Raji (cell line): ENCODE data around the gene ITPK1.

Source experiments
- POLR2A ChIP-seq: IDR thresholded peaks from 2 replicates; pipeline ENCODE4 v1.6.1; 2011; ENCODE audit warnings: low read depth, low read length, control low read depth; ENCODE audit not compliant: insufficient read depth

ITPK1 gene

DNA sequence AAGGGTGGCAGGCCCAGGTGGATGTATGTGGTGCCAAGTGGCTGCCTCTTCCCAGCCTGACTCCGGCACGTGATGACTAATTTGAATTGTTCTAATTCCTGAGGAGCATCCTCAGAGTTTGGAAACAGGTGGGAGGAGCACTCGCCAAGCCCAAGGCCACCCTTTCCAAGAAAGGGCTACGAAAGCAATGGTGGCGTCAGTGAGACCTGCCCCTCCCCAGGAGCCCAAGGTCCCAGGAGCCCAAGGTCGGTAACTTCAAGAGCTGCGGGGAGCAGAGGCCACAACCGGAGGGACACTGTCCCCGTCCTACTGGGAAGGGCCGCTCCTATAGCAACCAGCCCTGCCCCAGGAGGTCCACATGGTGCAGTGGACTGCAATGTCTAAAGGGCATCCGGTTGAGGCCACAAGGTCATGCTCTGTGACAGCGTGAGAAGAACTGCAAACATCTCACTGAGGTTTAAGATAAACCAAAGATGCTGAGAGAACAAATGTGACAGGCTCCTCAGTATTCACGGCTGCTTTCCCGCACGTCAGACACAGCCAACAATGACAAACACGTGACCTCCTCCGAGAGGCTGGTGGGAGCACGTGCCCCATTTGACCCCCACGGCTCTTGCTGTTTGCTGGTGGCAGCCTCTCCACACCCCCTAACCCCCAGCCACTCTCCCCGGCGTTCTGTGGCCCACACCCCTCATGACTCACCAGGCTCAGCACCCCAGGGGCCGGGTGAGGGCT is 79.6 kb downstream of the ITPK1 start:
- TF ChIP-seq POLR2A = no peak

DNA sequence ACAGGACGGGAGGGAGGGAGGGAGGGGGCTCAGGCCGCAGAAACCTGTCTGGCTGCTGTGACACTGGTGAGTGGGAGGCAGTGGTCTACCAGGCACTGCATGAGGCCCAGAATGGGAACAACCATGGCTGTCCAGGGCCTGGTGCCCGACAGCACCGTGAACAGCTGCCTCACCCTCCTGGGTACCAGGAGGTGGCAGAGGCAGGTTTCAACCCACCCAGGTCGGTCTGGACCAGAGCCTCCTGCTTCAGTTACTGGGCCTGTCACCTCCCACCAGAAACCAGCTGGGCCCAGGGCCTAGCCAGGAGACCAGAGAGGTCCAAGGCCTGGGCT is 80.2 kb downstream of the ITPK1 start:
- no peak for TF ChIP-seq POLR2A

DNA sequence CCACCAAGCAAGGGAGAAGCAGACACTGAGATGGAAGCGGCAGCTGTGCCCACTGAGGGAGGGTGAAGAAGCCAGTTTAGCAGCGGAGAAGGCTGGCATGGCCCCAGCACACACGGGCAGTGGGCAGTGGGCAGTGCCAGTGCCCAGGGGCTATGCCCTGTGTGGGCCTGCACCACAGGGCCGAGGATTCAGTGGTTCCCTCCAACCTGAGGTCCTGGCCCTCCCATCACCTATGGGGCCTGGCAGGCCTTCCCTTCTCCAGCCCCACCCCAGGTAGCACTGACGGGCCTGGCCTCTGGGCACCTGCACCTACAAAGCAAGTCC is 81.1 kb downstream of the ITPK1 start:
- TF ChIP-seq POLR2A = no peak

DNA sequence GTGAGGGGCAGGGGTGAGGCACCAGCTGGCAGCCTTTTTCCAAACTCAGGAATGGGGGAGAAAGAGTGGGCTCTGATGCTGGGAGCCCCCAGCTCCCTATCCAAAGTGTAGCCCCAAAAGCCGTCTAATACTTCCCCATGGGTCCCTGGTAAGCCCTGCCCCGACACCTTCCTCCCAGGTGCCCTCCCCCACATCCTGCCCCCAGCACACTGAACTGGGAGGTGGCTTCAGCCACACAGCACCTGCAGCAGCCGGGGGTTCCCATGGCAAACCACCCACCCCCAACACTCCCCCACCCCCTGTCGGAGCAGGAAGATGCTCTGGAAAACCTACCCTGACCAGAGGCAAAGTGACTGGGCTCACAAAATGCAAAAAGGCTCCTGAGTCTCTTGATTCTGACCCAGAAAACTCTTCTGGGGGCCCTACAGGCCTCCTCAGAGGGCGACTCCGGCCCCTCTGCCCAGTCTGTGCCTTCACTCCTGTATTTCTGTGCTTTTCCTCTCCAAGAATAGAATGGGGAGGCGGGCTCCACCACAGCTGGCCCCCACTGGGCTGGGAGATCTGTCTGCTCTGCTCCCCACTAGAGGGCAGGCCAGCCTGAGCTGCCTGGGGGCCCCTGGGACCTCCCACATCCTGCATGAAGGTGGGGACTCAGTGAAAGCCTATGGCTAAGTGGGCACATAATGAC is 81.6 kb downstream of the ITPK1 start:
- no peak for TF ChIP-seq POLR2A

DNA sequence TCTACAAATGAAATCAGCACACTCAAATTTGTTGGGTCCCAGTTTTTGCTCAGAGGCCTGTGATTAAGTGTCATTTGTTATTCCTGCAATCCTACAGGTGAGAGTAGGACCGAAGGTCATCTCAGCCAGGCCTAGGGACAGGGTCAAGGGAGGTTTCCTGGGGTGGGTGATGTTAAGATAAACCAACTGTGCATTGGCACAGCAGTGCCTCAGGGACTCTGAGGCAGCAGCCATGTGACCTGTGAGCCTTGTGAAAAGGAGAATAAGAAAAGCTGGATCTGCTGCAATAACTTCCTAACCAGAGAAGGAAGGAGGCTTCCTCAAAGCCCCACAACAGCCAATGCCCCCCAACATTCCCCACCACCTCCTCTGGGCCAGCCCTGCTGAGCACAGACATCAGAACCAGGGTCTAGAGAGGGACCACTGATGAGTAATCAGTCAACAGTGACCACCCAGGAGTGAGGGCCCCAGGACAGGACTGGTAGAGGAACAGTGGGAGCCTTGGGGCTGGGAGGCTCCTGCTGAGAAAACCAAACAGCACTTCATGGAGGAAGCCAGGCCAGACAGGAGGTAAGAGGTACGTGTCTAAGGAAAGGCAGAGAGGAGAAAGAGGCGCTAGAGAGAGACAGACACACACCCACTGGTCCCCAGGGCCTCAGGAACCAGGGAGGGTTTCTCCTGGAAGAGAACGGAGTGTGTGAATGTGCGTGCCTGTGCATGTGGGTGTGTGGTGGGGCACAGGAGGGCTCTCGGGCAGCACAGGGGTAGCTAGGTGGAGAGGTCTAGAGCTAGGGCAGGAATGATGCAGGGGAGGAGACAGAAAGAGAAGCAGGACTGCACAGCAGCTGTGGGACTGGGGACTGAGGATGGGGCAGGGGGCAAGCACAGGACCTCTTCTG is 82.4 kb downstream of the ITPK1 start:
- TF ChIP-seq POLR2A = no peak

DNA sequence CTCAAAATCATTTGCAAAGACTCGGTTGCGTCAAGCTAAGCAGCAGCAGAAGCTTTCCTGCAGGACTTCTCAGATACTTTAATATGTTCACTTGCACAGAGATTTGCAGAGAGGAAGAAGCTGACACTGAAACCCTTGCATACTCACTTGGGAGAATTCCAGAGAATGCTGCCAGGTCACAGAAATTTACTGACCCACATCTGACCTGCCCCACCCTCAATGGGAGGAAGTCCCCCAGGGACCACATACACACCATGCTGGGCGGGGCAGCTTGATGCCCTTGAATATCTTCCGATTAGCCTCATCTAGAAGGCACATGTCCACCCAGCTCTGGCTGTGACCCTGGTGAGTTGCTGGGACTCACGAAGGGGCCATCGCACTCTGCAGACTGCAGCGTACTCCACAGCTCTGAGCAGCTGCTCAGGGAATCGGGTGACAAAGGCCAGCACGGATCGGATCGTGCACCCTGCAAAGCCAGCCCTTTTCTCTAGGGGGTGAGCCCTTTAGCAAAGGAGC is 83.2 kb downstream of the ITPK1 start:
- TF ChIP-seq POLR2A = no peak

DNA sequence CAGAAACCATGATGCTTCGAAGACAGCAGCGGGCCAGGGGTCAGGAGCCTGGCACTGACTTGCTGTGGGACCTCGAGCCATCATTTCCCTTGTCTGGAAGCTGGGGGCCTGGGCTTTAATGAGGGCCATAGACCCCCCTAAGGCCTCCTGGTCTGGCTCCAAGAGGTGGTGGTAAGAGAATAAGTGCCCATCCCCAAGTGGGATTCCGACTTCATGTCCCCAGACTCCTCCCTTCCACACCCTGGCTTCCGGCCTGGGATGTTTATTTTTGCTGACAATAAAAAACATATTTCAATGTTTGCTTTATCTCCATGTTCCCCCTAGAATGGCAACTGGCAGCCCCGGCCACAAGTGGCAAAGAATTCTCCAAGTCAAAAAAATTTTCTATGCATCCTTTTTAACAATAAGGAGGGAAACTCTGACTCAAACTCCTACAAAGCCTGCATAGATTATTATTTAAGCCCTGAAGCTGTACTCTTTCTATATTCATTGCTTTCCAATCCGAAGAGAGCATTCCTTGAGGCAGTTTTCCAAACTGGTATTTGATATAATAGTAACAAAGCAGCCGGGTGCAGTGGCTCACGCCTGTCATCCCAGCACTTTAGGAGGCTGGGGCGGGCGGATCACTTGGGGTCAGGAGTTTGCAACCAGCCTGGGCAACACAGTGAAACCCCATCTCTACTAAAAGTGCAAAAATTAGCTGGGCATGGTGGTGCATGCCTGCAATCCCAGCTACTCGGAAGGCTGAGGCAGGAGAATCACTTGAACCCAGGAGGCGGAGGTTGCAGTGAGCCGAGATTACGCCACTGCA is 84.0 kb downstream of the ITPK1 start:
- TF ChIP-seq POLR2A = no peak

DNA sequence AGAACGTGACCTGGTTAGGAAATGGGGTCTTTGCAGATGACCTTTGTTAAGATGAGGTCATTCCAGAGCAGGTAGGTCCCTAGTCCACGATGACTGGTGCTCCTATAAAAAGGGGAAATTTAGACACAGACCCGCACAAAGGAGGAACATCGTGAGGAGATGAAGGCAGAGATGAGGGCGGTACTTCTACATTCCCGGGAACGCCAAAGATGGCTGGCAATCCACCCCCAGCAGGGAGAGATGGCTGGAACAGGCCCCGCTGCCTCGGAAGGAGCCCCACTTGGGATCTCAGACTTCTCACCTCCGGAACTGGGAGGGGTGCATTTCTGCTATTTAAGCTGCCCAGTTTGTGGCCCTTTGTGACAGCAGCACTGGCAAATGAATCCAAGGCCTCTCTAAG is 85.0 kb downstream of the ITPK1 start:
- TF ChIP-seq POLR2A = no peak

DNA sequence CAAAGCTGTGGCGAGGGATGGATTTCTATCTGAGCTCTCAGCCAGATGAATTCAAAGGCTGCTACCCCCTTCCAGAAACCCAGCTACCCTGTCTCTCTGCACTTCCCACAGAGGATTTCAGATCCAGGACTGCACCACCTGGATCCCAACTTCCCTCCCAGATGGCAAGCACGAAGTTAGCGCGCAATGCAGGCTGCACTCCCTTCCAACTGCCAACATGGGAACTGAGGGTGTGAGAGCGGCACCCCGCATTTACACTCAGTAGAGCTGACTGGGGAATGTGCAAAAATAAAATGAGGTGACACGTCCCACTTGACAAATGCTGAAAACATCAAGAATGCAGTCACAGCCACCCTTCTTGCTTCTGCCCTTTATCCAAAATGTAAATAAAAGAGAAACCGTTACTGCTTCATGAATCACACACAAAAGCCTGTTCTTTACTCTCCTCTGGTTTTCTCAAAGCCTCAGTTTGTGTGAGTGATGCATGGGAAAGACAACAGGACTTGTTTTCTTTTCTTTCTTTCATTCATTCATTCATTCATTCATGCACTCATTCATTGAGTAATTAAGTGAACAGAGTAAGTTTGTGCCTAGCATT is 85.7 kb downstream of the ITPK1 start:
- no peak for TF ChIP-seq POLR2A

DNA sequence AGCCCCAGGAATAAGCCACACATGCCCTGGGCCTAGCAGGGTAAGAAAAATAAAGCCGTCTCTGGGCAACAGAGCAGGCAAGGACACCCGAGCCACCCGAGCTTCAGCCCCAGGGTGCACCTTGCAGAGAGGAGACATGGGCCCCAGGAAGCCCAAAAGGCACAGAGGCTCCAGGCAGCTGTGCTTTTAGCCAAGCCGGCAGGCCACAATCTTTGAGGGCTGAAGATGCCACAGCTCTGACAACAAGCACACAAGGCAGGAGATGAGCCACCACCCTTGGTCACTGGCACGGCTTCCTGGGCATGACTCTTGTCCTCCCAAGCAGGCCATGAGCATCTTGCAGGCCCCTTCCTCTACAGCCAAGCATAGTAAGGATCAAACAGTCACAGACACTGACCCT is 86.3 kb downstream of the ITPK1 start:
- TF ChIP-seq POLR2A = no peak

DNA sequence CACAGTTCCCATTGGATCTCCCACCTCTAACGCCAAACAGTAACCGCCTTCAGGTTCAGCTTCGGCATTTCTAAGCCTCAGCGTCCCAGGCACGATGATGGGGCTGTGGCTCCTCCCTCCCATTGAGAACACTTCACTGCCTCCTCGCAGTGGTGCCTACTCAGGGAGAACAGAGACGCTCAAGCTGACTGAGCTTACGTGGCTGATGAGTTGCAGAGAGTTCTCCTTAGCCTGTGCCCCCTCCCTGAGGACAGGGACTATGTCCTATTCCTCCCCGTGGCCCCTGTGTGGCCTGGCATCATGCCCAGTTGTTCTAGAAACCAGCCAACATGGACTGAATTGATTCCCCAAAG is 87.0 kb downstream of the ITPK1 start:
- no peak for TF ChIP-seq POLR2A

DNA sequence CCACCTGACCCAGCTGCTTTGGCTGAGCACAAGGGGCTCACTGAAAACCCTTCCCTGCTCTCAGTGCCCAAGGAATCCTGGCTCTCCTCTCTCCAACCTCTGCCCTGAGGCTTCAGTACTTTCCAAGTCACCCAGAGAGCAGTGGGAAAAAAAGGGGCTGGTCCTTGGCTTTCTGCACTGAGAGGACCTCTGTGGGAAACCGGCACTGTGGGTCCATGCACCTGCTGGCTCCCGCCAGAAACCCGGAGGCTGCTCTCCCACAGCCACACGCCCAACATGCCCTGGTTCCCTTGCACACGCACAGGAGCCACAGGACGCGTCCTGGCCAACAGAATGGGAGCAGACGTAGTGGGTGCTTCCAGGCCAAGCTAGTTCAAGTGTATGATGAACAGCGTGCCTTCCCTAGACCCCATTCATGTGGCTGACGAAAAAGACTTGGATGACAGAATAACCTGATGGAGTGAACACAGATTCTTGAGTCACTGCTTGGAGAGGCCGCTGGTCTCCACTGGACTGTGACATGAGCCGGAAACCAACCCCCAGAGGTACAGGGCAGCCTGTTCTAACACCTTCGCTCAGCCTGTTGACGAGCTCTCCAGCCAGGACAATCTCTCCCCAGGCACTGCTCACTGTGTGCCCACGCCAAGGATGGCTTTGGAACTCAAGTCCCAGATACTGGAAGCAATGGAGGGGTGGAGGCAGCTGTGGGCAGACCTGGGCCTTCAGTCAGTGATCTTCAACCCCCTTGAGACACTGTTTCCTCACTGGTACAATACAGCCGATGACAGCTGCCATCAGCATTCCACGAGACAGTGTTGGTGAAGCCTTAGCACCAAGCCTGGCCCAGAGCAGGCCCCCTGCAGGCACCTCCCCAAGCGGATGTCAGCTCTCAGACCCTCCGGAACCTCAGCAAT is 87.7 kb downstream of the ITPK1 start:
- TF ChIP-seq POLR2A = no peak

DNA sequence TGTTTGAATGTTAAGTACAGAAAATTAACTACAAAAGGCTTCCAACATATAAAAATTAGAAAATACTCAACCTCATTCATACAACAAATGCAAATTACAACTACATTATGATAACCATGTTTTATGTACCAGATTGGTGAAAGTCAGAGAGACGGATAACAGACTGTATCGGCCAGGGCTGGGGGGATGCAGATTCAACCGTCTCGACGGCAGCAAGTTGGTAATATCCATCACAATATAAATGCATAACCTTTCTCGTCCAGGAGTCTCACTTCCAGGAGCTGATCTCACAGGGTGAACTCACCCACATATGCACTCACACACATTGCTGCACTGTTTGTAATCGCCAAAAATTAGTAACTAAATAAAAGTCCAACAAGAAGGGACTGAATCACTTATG is 89.4 kb downstream of the ITPK1 start:
- TF ChIP-seq POLR2A = no peak

DNA sequence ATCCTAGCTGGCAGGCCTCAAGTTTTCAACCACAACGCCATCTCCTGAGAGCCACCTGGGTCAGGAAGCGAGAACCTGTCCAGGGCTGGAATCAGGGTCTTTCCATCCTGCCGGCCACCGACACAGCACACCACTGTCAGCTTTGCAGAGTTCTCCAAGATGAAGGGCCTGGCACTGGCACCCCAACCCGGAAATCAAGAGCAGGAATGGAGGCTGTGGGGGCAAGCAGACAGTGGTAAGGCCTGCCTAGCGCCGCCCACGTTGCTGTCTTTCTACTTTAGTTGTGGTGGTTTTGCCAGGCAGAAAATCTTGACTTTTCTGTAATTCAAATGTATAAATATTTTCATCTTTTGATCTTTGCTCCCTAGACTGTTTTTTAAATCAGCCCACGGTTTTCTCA is 90.7 kb downstream of the ITPK1 start:
- no peak for TF ChIP-seq POLR2A
